H9 (cell line): ENCODE data around the gene NGFR. TPM values are rescaled to one million over a fixed set of nuclear protein-coding genes. Genes with fewer than 3 reads are reported as not detected.

Experiments used
- DNase-seq: peaks from one replicate; pipeline ENCODE4 v3.0.0-alpha.2; 2017
- H2AFZ ChIP-seq: one replicate; pipeline ENCODE4 v1.6.1; 2013; ENCODE audit warnings: mild to moderate bottlenecking, low read length, control low read depth, moderate library complexity
- H2AK5ac ChIP-seq: 2 replicates; pipeline ENCODE4 v1.6.1; 2013; ENCODE audit warnings: low read length, control low read depth, mixed read lengths; ENCODE audit not compliant: insufficient read length
- H2BK120ac ChIP-seq: one replicate; pipeline ENCODE4 v1.6.1; 2013; ENCODE audit warnings: low read depth, mild to moderate bottlenecking, low read length, control low read depth, inconsistent platforms; ENCODE audit not compliant: poor library complexity, severe bottlenecking
- H2BK12ac ChIP-seq: 2 replicates; pipeline ENCODE4 v1.6.1; 2013; ENCODE audit warnings: low read length, control low read depth, mixed read lengths, low read depth; ENCODE audit not compliant: insufficient read length
- H2BK15ac ChIP-seq: 2 replicates; pipeline ENCODE4 v1.6.1; 2013; ENCODE audit warnings: low read depth, low read length, control low read depth
- H2BK20ac ChIP-seq: one replicate; pipeline ENCODE4 v1.6.1; 2013; ENCODE audit warnings: low read depth, mild to moderate bottlenecking, low read length, control low read depth, inconsistent platforms; ENCODE audit not compliant: poor library complexity, severe bottlenecking
- H2BK5ac ChIP-seq: 2 replicates; pipeline ENCODE4 v1.6.1; 2013; ENCODE audit warnings: low read length, control low read depth, mixed read lengths; ENCODE audit not compliant: insufficient read length
- H3K14ac ChIP-seq: 2 replicates; pipeline ENCODE4 v1.6.1; 2013; ENCODE audit warnings: low read length, control low read depth; ENCODE audit not compliant: insufficient read depth
- H3K18ac ChIP-seq: 2 replicates; pipeline ENCODE4 v1.6.1; 2013; ENCODE audit warnings: low read depth, mild to moderate bottlenecking, mixed read lengths, low read length, control low read depth; ENCODE audit not compliant: insufficient read length
- H3K23ac ChIP-seq: 2 replicates; pipeline ENCODE4 v1.6.1; 2013; ENCODE audit warnings: low read length, control low read depth, mixed read lengths, low read depth; ENCODE audit not compliant: insufficient read length
- H3K23me2 ChIP-seq: 2 replicates; pipeline ENCODE4 v1.6.1; 2013; ENCODE audit warnings: low read depth, mild to moderate bottlenecking, mixed read lengths, low read length, control low read depth; ENCODE audit not compliant: insufficient read length, poor library complexity, severe bottlenecking
- H3K27ac ChIP-seq: 2 replicates; pipeline ENCODE4 v1.5.1; 2013; ENCODE audit warnings: low read length, control low read depth, mixed read lengths, low read depth; ENCODE audit not compliant: insufficient read length
- H3K27me3 ChIP-seq: 2 replicates; pipeline ENCODE4 v1.6.1; 2013; ENCODE audit warnings: low read length, control low read depth, inconsistent platforms; ENCODE audit not compliant: insufficient read depth
- H3K4ac ChIP-seq: 2 replicates; pipeline ENCODE4 v1.6.1; 2013; ENCODE audit warnings: low read depth, mild to moderate bottlenecking, control low read depth, inconsistent platforms, low read length, moderate library complexity
- H3K4me1 ChIP-seq: 2 replicates; pipeline ENCODE4 v1.6.1; 2013; ENCODE audit warnings: low read length, control low read depth, inconsistent platforms; ENCODE audit not compliant: insufficient read depth
- H3K4me2 ChIP-seq: 2 replicates; pipeline ENCODE4 v1.6.1; 2013; ENCODE audit warnings: low read length, control low read depth, mixed read lengths; ENCODE audit not compliant: insufficient read length, insufficient read depth
- H3K56ac ChIP-seq: 2 replicates; pipeline ENCODE4 v1.6.1; 2013; ENCODE audit warnings: low read depth, mild to moderate bottlenecking, mixed read lengths, low read length, control low read depth; ENCODE audit not compliant: insufficient read length
- H3K79me1 ChIP-seq: 2 replicates; pipeline ENCODE4 v1.6.1; 2013; ENCODE audit warnings: low read depth, mild to moderate bottlenecking, moderate library complexity, low read length, control low read depth, inconsistent platforms; ENCODE audit not compliant: insufficient read depth, poor library complexity, severe bottlenecking
- H3K79me2 ChIP-seq: 2 replicates; pipeline ENCODE4 v1.6.1; 2013; ENCODE audit warnings: low read length, control low read depth, inconsistent platforms; ENCODE audit not compliant: insufficient read depth
- H3K9ac ChIP-seq: 2 replicates; pipeline ENCODE4 v1.6.1; 2013; ENCODE audit warnings: low read length, control low read depth, mixed read lengths; ENCODE audit not compliant: insufficient read length; ENCODE audit errors: extremely low read depth
- H3K9me3 ChIP-seq: one replicate; pipeline ENCODE4 v1.6.1; 2013; ENCODE audit warnings: low read depth, low read length, inconsistent platforms; ENCODE audit not compliant: control insufficient read depth
- H3T11ph ChIP-seq: one replicate; pipeline ENCODE4 v1.6.1; 2013; ENCODE audit warnings: mild to moderate bottlenecking, low read length, control low read depth, inconsistent platforms
- H4K20me1 ChIP-seq: one replicate; pipeline ENCODE4 v1.6.1; 2013; ENCODE audit not compliant: control insufficient read depth, insufficient read length, insufficient read depth
- H4K5ac ChIP-seq: 2 replicates; pipeline ENCODE4 v1.6.1; 2013; ENCODE audit warnings: low read depth, mild to moderate bottlenecking, mixed read lengths, low read length, control low read depth; ENCODE audit not compliant: insufficient read length
- H4K8ac ChIP-seq: replicated peaks from 2 replicates; pipeline ENCODE4 v1.6.1; 2013; ENCODE audit warnings: low read length, control low read depth, mixed read lengths, low read depth; ENCODE audit not compliant: insufficient read length
- H4K91ac ChIP-seq: 2 replicates; pipeline ENCODE4 v1.6.1; 2013; ENCODE audit warnings: low read depth, mild to moderate bottlenecking, moderate library complexity, mixed read lengths, low read length, control low read depth; ENCODE audit not compliant: insufficient read length
- H3K27ac Mint-ChIP-seq, 3 experiments: 2 replicates in 2 of 3; 3 replicates in 1 of 3; pipeline ENCODE4 v1.8.0; 2020 to 2021; ENCODE audit warnings: mixed read lengths in 3 of 3, mild to moderate bottlenecking in 1 of 3, moderate library complexity in 1 of 3
- H3K27me3 Mint-ChIP-seq: 2 replicates; pipeline ENCODE4 v1.8.0; 2021; ENCODE audit warnings: low read depth, mild to moderate bottlenecking, moderate library complexity, mixed read lengths
- H3K36me3 Mint-ChIP-seq, 3 experiments: 2 replicates in 2 of 3; 3 replicates in 1 of 3; pipeline ENCODE4 v1.8.0; 2020 to 2021; ENCODE audit warnings: low read depth in 3 of 3, mixed read lengths in 3 of 3; ENCODE audit not compliant: insufficient read depth in 1 of 3
- H3K4me1 Mint-ChIP-seq, 2 experiments: 2 replicates each; pipeline ENCODE4 v1.8.0; 2020; ENCODE audit warnings: mixed read lengths in 2 of 2
- H3K4me3 Mint-ChIP-seq, 2 experiments: 2 replicates in 1 of 2; 3 replicates in 1 of 2; pipeline ENCODE4 v1.8.0; 2020 to 2021; ENCODE audit warnings: mild to moderate bottlenecking in 2 of 2, mixed read lengths in 2 of 2, moderate library complexity in 1 of 2
- H3K9me3 Mint-ChIP-seq, 2 experiments: 2 replicates in 1 of 2; 3 replicates in 1 of 2; pipeline ENCODE4 v1.8.0; 2020; ENCODE audit warnings: mild to moderate bottlenecking in 2 of 2, mixed read lengths in 2 of 2, moderate library complexity in 1 of 2
- WGBS: extraction: QIAGEN DNeasy Blood & Tissue Kit; methylation state at CpG from one replicate; pipeline ENCODE4 v1.1.7; 2013; ENCODE audit warnings: missing lambda C conversion rate, low lambda C conversion rate, mixed read lengths; ENCODE audit not compliant: insufficient read length; ENCODE audit errors: extremely low coverage; 5-methylcytosine and 5-hydroxymethylcytosine counted together
- total RNA-seq: library from RNA; stranded (reverse); gene quantifications from 2 replicates; pipeline ENCODE4 v1.2.1, GENCODE V29; 2021
- TF ChIP-seq, protein P1 (sequence below): fragments of 200-600 bp; sonication (generic); conservative IDR thresholded peaks from 3 replicates; pipeline ENCODE4 v1.8.0; 2021; ENCODE audit warnings: antibody characterized with exemption, mild to moderate bottlenecking

Gene NGFR
- total RNA-seq, 1 experiment from 2014 or later = 9.6 TPM

DNA sequence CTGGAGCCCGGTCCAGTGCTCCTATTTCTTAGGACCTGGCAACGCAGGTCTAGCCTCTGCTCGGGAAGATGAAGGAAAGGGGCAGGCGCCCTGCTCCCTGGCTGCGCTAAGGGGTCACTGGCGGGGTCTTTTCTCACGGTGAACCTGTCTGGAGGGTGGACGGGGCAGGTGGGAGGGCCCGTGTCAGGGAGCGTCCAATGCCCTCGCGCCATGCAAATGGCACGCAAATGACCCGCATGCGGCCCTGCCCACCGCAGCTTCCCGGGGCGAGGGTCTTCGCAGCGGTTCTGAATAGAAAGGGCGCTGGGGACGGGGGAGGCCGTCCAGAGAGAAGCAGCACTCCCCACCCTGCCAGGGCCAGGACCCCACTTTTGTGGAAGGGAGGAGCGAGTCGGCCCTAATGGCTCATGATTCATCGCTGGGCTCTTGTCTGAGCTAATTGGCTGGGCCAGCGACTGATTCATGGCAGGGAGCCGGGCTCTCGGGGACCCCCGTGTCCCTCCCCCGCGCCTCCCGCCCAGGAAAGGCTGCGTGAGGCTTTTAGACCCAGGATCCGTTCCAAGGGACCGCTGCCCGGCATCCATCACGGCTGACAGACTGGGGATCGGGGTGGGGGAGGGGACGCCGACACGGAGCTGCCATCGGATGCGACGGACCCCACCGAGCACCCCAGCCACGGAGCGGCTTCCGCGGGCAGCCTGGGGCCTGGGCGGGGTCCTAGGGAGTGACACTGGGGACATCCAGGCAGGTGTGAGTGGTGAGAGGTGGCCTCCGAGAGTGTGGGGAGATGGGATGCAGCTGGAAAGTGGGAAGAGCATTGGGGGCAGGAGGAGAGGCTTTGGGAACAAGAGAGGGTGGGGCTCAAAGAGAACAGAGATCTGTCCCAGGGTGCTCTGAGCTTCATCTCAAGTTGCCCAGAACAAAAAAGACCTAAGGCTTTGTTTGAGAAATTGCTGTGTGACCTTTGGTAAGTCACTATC lies 25.0 kb upstream of the NGFR start:
- Histone ChIP-seq H3K9me3 (no peaks in the 10 kb centered on the region), H2BK12ac (no peak overlapping the region), H2BK120ac (no peak overlapping the region), H3K23ac (no peak overlapping the region), H3K14ac (no peak overlapping the region; the same call in 1 of the 2 replicates), H3K4me2 (peak overlapping the region; percentile 72), H3K27ac (no peak overlapping the region), H2AK5ac (no peak overlapping the region), H3K23me2 (peaks cover 9% of the 10 kb centered on the region), H2BK5ac (no peak overlapping the region), H4K8ac (no peak overlapping the region), H3K4ac (no peak overlapping the region), H3K56ac (no peak overlapping the region), H3K79me2 (no peaks in the 10 kb centered on the region; the same call in 1 of the 2 replicates), H2AFZ (no peak overlapping the region), H2BK20ac (no peak overlapping the region), H3K18ac (no peak overlapping the region), H3K79me1 (no peaks in the 10 kb centered on the region), H3K4me1 (peaks cover 8% of the 10 kb centered on the region; the same call in 1 of the 2 replicates), H3T11ph (no peak overlapping the region), H2BK15ac (no peak overlapping the region), H4K20me1 (no peaks in the 10 kb centered on the region), H3K9ac (no peak overlapping the region), H3K27me3 (peaks cover 4% of the 10 kb centered on the region; the same call in 1 of the 2 replicates), H4K5ac (no peak overlapping the region), H4K91ac (no peak overlapping the region)
- Mint-ChIP-seq H3K4me1 (peaks cover 26 to 34% of the 10 kb centered on the region in 2 experiments), H3K27ac (no peak overlapping the region), H3K36me3 (no peaks in the 10 kb centered on the region), H3K4me3 (peak overlapping the region; percentile 59 to 80), H3K9me3 (peaks cover 0 to 2% of the 10 kb centered on the region in 2 experiments; a peak in 2 of 5 replicates), H3K27me3 (peaks cover 70% of the 10 kb centered on the region)
- TF ChIP-seq, protein P1, sequence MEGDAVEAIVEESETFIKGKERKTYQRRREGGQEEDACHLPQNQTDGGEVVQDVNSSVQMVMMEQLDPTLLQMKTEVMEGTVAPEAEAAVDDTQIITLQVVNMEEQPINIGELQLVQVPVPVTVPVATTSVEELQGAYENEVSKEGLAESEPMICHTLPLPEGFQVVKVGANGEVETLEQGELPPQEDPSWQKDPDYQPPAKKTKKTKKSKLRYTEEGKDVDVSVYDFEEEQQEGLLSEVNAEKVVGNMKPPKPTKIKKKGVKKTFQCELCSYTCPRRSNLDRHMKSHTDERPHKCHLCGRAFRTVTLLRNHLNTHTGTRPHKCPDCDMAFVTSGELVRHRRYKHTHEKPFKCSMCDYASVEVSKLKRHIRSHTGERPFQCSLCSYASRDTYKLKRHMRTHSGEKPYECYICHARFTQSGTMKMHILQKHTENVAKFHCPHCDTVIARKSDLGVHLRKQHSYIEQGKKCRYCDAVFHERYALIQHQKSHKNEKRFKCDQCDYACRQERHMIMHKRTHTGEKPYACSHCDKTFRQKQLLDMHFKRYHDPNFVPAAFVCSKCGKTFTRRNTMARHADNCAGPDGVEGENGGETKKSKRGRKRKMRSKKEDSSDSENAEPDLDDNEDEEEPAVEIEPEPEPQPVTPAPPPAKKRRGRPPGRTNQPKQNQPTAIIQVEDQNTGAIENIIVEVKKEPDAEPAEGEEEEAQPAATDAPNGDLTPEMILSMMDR = no peak
- no CpG with 5 or more reads among the region's 52 CpGs for WGBS
- DNase-seq = peak; percentile 82
